HG03039 (cell line): Measurements from ENCODE around the gene ELN.
"Not testable (repeated sequence)": the region's sequence is repeated elsewhere in the genome, so short reads cannot be mapped to it uniquely, and the experiment has no call there.

Experiments used
- ATAC-seq: cut with Tn5 transposase; IDR thresholded peaks from one replicate; pipeline ENCODE4 v1.9.1; 2021; ENCODE audit warnings: mild to moderate bottlenecking, moderate library complexity; ENCODE audit not compliant: unreplicated experiment

The ELN gene

DNA sequence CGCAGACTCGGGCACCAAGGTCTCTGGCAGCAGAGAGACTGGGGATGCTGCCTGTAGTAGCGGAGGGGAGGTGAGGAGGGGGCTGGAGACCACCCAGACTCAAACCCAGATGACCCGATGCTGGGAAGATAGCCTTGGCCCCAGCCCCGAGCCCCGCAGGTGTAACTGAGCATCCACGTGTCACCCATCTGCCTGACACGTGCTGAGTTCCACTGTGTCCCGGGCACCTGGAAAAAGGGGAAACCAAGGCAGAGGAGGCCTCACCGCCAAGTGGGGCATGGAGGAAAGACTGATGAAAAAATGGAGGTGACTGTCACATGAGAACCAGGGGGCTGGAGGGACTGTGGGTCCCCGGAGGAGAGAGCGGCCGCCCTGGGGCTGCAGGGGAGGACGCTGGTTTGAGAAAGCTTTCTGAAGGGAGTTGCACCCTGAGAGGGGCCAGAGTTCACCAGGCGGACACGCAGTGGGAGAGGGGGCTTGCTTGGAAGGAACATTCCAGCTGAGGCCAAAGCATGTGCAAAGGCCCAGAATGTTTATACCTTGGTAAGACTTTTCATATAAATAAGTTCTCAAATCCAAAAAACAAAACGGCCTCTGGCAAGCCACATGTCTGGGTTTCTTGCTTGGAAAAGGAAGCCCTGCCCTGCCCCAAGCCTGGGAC lies 27.4 kb upstream of the ELN start:
- no peak for ATAC-seq

DNA sequence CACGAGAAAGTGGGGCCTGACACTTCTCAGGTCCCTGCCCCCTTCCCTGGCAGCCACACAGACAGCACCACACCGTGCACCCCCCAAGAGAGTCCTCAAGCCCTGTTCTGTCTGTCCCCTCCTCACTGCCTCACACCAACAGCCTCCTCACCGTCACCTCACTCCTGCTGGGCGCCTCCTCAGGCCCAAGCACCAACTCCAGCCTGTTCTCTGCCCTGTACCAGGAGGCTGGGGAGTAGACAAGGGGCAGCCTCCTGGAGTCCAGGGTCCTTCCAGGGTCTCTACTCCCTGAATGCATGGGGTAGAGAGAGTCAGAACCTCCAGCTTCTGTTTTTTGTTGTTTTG lies 26.9 kb upstream of the ELN start:
- ATAC-seq, result no peak

- no peak for ATAC-seq
These were observed 25.4 kb upstream of the ELN start for GRCh38 chr7:74002474-74003017.

DNA sequence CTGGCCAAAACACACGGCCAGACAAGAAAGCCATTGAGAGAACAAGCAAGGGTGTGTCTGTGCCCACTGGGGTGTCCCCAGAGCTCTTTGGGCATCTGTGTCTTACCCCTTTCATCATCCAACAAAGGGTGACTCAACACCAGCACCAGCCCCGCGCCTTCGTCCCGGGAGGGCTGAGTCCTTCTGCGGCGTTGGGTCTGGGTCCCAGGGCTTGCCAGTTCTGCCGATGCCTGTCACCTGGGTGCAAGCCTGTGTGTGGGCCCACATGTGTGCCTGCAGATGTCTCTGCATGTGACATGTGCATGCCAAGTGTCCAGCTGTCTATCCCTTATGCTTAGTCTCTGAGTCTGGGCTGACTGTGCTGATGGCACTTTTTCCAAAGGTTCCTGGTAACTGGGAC lies 24.4 kb upstream of the ELN start:
- no peak for ATAC-seq

DNA sequence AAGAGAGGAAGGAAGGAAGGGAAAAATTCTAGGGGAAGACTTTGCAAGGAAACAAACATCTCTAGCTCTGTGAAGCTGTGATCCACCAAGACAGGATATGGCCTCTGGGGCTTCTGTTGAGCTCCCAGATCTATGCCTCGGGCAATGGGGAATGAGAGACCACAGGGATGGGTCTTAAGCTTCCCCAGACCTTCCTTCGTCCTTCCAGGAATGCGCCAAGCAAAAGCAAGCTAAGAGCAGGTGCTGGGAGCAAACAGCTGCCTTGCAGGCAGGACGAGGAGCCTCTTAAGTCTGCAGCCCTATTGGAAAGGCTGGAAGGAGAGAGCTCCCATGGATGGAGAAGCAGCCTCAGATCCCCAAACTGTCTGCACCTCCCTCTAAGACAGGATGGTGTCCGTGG lies 21.9 kb upstream of the ELN start:
- ATAC-seq, result no peak

GRCh38 chr7:74006451-74007241 lies 21.3 kb upstream of the ELN start:
- no peak for ATAC-seq

DNA sequence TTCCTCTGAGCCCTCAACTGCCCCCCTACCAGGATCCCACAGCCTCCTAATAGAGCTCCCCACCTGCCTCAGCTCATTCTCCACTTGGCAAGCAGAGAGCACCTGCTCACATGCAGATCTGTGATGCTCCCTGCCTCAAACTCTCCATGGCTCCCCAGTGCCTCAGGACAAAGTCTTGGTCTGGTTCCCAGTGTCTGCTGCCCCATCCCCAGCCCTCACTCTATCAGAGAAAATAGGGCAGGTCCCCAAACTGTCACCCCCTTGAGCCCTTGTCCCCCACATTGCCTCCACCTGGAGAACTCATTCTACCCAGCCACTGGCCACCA lies 20.8 kb upstream of the ELN start:
- ATAC-seq, result no peak

DNA sequence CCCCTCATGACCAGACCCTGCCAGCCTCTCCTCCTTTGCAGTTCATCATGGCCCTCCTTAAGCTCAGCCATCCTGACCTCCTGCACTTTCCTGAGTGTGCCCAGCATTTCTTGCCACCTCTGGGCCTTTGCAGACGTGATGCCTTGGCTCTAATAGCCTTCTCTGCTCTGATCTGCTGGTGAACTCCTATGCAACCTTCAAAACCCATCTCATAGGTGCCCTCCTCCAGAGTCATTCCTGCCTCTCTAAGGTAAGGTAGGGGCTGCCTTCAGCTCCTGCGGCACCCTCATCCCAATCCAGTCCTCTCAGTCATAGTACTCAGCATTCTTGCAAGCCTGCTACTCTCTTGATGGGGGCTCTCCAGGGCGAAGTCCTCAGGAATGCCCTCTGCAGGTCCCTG lies 19.3 kb upstream of the ELN start:
- ATAC-seq, result no peak

DNA sequence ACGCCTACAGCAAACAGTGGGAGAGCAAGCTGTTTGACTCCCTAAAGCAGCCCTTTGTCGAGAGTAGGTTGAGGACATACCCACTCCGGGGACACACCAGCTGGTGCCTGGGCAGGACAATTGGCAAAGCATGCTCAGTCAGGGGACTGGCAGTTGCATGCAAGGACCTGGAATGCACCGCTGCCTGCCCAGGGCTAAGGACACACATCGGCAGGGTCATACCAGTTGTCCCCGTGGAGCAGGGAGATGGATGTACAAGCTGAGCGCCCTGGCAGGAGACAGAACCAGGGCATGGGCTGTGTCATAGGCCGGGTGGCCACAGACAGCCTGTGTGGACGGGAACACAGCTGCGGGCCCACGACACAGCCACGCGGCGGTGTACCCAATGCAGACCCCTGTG lies 18.3 kb upstream of the ELN start:
- ATAC-seq, result no peak

DNA sequence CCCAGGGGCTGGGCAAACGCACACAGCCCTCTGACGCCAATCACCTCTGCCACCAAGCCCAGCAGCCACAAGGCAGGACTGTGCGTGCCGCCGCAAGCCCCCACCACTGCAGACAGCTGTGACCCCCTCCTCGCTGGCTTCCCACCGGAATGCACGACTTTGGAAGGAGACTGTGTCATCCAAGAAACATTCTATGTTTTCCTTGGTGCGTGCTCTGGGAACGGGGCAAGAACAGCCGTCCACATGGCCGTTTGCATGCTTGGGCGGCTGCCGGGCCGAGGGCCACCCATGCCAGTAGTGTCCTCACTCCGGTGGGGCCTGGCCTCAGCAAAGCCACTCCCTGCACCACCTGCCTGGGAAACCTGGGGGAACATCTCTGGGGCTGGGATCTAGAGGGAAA lies 17.6 kb upstream of the ELN start:
- no peak for ATAC-seq

DNA sequence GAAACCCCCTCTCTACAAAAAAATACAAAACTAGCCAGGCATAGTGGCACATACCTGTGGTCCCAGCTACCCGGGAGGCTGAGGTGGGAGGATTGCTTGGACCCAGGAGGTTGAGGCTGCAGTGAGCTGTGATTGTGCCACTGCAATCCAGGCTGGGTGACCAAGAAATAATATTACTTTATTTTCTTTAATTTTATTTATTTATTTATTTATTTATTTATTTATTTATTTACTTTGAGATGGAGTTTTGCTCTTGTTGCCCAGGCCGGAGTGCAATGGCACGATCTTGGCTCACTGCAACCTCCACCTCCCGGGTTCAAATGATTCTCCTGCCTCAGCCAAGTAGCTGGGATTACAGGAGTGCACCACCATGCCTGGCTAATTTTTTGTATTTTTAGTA lies 16.6 kb upstream of the ELN start:
- not testable (repeated sequence) for ATAC-seq

DNA sequence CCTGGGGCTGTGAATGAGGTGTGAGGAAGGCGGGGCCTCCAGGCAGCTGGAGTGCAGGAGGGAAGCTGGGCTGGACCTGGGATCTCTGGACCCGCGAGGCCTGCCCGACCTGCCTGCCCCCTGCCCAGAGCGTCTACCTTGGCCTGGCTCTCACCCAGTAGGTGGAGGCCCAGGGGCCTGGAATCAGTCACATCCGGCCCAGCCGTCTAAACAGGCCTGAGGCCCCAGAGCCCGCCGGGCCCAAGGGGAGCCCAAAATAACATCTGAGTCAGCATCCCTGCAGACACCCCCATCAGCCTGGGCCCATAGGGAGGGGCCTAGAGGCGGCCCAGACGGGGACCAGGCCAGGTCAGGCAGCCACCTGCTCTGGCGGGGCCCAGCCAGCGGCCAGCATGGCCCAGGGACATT lies 15.1 kb upstream of the ELN start:
- peak; percentile 89 for ATAC-seq

DNA sequence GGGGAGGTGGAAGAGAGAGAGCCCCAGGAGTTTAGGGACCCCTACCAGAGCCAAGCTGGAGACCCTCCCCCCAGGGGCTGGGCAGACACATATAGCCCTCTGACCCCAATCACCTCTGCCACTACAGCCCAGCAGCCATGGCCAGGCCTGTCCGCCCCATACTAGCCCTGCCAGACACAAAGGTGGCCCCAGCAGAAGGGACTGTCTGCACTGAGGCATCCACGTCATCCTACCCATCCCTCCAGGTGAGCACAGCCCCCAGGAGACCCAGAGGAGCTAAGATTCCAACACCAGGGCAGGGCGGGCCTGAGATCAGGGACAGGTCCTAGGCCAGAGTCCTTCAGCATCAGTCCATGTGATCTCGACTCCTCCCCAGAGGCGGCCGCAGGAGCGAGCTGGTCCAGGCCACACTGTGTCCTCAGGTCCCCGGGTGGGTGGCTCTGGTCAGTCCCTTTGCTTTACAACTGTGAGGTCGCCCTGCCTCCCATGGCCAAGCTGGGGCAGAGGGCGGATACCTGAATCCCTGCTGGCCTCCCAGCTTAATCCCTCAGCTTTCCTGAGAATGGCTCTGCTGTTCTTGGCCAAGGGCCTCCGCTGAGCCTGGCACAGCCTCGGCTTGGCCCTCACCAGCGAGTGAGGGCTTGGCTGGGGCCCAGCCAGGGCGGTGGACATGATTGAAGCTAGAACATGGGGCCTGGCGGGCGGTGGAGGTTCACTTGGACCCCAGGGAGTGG lies 14.3 kb upstream of the ELN start:
- ATAC-seq, result no peak

DNA sequence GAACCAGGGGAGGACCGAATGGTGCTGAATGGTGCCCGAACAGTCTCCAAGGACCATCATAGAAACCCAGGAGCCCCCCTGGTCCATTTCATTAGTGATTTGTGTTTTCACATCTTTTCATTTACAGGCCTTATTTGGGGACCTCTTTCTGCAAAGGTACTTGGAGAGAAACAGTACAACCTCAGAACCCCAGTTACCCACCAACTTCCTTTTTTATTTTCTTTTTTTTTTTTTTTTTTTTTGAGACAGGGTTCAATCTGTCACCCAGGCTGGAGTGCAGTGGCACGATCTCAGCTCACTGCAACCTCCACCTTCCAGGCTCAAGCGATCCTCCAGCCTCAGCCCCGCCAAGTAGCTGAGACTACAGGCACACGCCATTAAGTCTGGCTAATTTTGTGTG lies 13.0 kb upstream of the ELN start:
- ATAC-seq, result no peak

DNA sequence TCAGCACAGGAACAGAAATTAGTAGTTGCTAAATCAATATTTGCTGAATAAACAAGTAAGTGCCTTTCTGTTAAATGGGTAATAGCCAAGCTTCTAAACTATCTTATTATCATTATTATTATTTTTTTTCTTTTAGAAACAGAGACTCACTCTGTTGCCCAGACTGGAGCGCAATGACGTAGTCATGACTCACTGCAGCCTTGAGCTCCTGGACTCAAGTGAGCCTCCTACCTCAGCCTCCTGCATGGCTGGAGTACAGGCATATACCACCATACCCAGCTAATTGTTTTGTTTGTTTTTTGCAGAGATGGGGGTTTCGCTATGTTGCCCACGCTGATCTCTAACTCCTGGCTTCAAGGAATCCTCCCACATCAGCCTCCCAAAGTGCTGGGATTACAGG lies 12.3 kb upstream of the ELN start:
- ATAC-seq, result no peak

GRCh38 chr7:74017125-74017524 lies 10.8 kb upstream of the ELN start:
- ATAC-seq, result no peak

DNA sequence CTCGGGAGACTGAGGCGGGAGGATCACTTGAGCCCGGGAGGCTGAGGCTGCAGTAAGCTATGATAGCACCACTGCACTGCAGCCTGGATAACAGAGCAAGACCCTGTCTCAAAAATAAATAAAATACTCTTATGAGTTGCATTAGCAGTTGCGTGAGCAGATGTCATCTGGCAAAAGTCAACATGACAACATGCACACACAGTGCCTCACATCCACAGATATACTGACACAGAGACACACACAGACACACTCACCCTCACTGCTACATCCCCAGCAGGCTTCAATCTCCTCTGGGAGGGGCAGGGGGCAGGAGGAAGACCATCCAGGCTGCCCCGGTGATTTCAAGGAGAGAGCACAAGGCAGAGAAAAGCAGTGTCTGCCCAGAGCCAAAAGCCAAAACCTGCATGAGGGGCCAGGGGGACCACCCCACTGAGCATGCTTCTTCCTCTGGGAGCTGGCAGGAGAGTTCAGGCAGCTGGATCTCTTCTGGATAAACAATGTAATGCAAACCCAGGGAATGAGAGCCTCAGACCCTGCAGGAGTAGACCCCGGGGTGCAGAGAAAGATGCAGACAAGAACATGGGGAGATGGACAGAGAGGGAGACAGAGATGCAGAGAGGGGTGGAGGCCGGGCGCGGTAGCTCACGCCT lies 9.6 kb upstream of the ELN start:
- ATAC-seq, result no peak

GRCh38 chr7:74019149-74019548 lies 8.8 kb upstream of the ELN start:
- ATAC-seq, result no peak

- ATAC-seq, result no peak
These were observed 7.6 kb upstream of the ELN start for GRCh38 chr7:74020390-74020789.

- no peak for ATAC-seq
These were observed 6.2 kb upstream of the ELN start for GRCh38 chr7:74021546-74022320.

GRCh38 chr7:74022507-74022906 lies 5.5 kb upstream of the ELN start:
- ATAC-seq, result no peak
